CD14-positive monocyte (primary cell): ENCODE measurements around the gene FOXL2. TPM values are rescaled to one million over a fixed set of nuclear protein-coding genes. Genes with fewer than 3 reads are reported as not detected.

Experiments
- DNase-seq, 3 donors: peaks; one replicate each; pipeline ENCODE4 v3.0.0-alpha.2; 2011 to 2022
- H2AFZ ChIP-seq: 2 replicates; pipeline ENCODE4 v1.6.0; 2012; ENCODE audit warnings: mild to moderate bottlenecking, low read depth, low read length, inconsistent platforms; ENCODE audit not compliant: insufficient read depth, poor library complexity, severe bottlenecking
- H3K27ac ChIP-seq, 2 donors: 1 replicate in 1 of 2; 2 replicates in 1 of 2; pipeline ENCODE4 v1.5.1; 2012 to 2013; ENCODE audit warnings: low read length in 2 of 2, control low read depth in 1 of 2, inconsistent platforms in 1 of 2, low read depth in 1 of 2, mild to moderate bottlenecking in 1 of 2
- H3K27me3 ChIP-seq, 2 donors: one replicate each; pipeline versions ENCODE4 v1.6.0 to v1.6.1; 2011 to 2013; ENCODE audit warnings: low read length in 2 of 2; ENCODE audit not compliant: control insufficient read depth in 2 of 2, insufficient read depth in 2 of 2
- H3K36me3 ChIP-seq, 2 donors: replicated peaks in 1 of 2; 1 replicate in 1 of 2; 2 replicates in 1 of 2; pipeline versions ENCODE4 v1.5.1 to v1.6.1; 2012 to 2013; ENCODE audit warnings: low read length in 2 of 2, control low read depth in 1 of 2, inconsistent platforms in 1 of 2, mild to moderate bottlenecking in 1 of 2; ENCODE audit not compliant: insufficient read depth in 2 of 2, control insufficient read depth in 1 of 2
- H3K4me1 ChIP-seq, 2 donors: 1 replicate in 1 of 2; 2 replicates in 1 of 2; pipeline versions ENCODE4 v1.5.1 to v1.6.1; 2012 to 2013; ENCODE audit warnings: low read length in 2 of 2, control low read depth in 1 of 2, inconsistent platforms in 1 of 2, mild to moderate bottlenecking in 1 of 2, moderate library complexity in 1 of 2; ENCODE audit not compliant: insufficient read depth in 2 of 2, control insufficient read depth in 1 of 2
- H3K4me2 ChIP-seq: replicated peaks from 2 replicates; pipeline ENCODE3; 2012; ENCODE audit warnings: low read length, moderate library complexity, mild to moderate bottlenecking; ENCODE audit not compliant: poor library complexity, severe bottlenecking; ENCODE audit errors: extremely low read depth
- H3K4me3 ChIP-seq, 3 experiments: fragments of 200-600 bp in 1 of 3; sonication (generic) in 1 of 3; replicated peaks in 1 of 3; 1 replicate in 2 of 3; 2 replicates in 1 of 3; pipeline ENCODE4 v1.5.1; 2011 to 2013; ENCODE audit warnings: low read length in 3 of 3, mild to moderate bottlenecking in 3 of 3, control low read depth in 2 of 3, low read depth in 2 of 3, inconsistent platforms in 1 of 3, moderate library complexity in 1 of 3
- H3K79me2 ChIP-seq: 2 replicates; pipeline ENCODE4 v1.6.0; 2012; ENCODE audit warnings: mild to moderate bottlenecking, control low read depth, inconsistent platforms, low read length, moderate library complexity; ENCODE audit not compliant: insufficient read depth
- H3K9ac ChIP-seq: 2 replicates; pipeline ENCODE4 v1.6.0; 2017; ENCODE audit warnings: low read length, mild to moderate bottlenecking; ENCODE audit not compliant: insufficient read depth, poor library complexity, severe bottlenecking
- H3K9me3 ChIP-seq, 2 donors: replicated peaks in 1 of 2; 1 replicate in 1 of 2; 2 replicates in 1 of 2; pipeline versions ENCODE4 v1.5.1 to v1.6.1; 2012 to 2013; ENCODE audit warnings: low read length in 2 of 2, control low read depth in 1 of 2; ENCODE audit not compliant: control insufficient read depth in 1 of 2, insufficient read depth in 1 of 2
- H4K20me1 ChIP-seq: 2 replicates; pipeline ENCODE4 v1.6.0; 2012; ENCODE audit warnings: mild to moderate bottlenecking, low read length, control low read depth, moderate library complexity; ENCODE audit not compliant: insufficient read depth
- H3K27ac Mint-ChIP-seq, 7 donors: one replicate each; pipeline ENCODE4 v1.8.0; 2020; ENCODE audit warnings: mild to moderate bottlenecking in 7 of 7, mixed read lengths in 7 of 7, moderate library complexity in 6 of 7, inconsistent platforms in 2 of 7
- H3K27me3 Mint-ChIP-seq, 3 donors: one replicate each; pipeline ENCODE4 v1.8.0; 2021 to 2022; ENCODE audit warnings: low read depth in 3 of 3, mild to moderate bottlenecking in 3 of 3, mixed read lengths in 3 of 3, moderate library complexity in 3 of 3, inconsistent platforms in 1 of 3
- H3K36me3 Mint-ChIP-seq, 2 donors: one replicate each; pipeline ENCODE4 v1.8.0; 2020; ENCODE audit warnings: mixed read lengths in 2 of 2, inconsistent platforms in 1 of 2, mild to moderate bottlenecking in 1 of 2
- H3K4me1 Mint-ChIP-seq: one replicate; pipeline ENCODE4 v1.8.0; 2020; ENCODE audit warnings: mild to moderate bottlenecking, mixed read lengths
- H3K4me3 Mint-ChIP-seq, 2 donors: one replicate each; pipeline ENCODE4 v1.8.0; 2020; ENCODE audit warnings: mild to moderate bottlenecking in 2 of 2, mixed read lengths in 2 of 2, moderate library complexity in 1 of 2
- H3K9me3 Mint-ChIP-seq, 7 donors: one replicate each; pipeline ENCODE4 v1.8.0; 2020 to 2022; ENCODE audit warnings: mixed read lengths in 7 of 7, mild to moderate bottlenecking in 6 of 7, moderate library complexity in 6 of 7, inconsistent platforms in 2 of 7
- WGBS: methylation state at CpG from one replicate; pipeline ENCODE4 v1.1.5; 2013; ENCODE audit warnings: missing lambda C conversion rate; ENCODE audit not compliant: insufficient coverage; 5-methylcytosine and 5-hydroxymethylcytosine counted together
- intact Hi-C, 2 donors: fragments of 100-400 bp; cut with micrococcal nuclease; formaldehyde crosslinking; loops; one replicate each; pipeline versions ENCODE4 v1.15.0 to v1.15.1; 2023
- polyA minus RNA-seq: library from RNA; depleted of rRNA, polyadenylated mRNA; stranded (reverse); fragments of >200 nt; gene quantifications from 2 replicates; pipeline ENCODE4 v1.2.3, GENCODE V29; 2012
- polyA plus RNA-seq, 3 donors: library from polyadenylated mRNA; depleted of rRNA in 1 of 3; unstranded in 2 of 3; stranded (reverse) in 1 of 3; fragments of 300-500 nt in 2 of 3; fragments of >200 nt in 1 of 3; fragmentation: Illumina TruSeq in 2 of 3; gene quantifications; 1 replicate in 2 of 3; 2 replicates in 1 of 3; pipeline ENCODE4 v1.2.3, GENCODE V29; 2012 to 2021
- total RNA-seq, 12 experiments: library from RNA in 1 of 12; stranded (reverse) in 1 of 12; fragments of 120-200 nt in 1 of 12; gene quantifications; one replicate each; pipeline ENCODE4 v1.2.4 and lab custom pipeline; 2013 to 2026; ENCODE audit warnings: mixed read lengths in 6 of 12, inconsistent platforms in 1 of 12
- TF ChIP-seq, protein P1 (sequence below): fragments of 200-600 bp; IDR thresholded peaks from one replicate; pipeline ENCODE4 v1.8.0; 2022; ENCODE audit warnings: antibody characterized with exemption, mild to moderate bottlenecking

The FOXL2 gene
- total RNA-seq (2013), result not detected
- polyA plus RNA-seq (not detected), polyA minus RNA-seq (0.08 and 0.28 TPM in 2 replicates), total RNA-seq (lab: John Stamatoyannopoulos, UW) (0 to 1.7 (median 0.07) reads per million in 11 experiments)

DNA sequence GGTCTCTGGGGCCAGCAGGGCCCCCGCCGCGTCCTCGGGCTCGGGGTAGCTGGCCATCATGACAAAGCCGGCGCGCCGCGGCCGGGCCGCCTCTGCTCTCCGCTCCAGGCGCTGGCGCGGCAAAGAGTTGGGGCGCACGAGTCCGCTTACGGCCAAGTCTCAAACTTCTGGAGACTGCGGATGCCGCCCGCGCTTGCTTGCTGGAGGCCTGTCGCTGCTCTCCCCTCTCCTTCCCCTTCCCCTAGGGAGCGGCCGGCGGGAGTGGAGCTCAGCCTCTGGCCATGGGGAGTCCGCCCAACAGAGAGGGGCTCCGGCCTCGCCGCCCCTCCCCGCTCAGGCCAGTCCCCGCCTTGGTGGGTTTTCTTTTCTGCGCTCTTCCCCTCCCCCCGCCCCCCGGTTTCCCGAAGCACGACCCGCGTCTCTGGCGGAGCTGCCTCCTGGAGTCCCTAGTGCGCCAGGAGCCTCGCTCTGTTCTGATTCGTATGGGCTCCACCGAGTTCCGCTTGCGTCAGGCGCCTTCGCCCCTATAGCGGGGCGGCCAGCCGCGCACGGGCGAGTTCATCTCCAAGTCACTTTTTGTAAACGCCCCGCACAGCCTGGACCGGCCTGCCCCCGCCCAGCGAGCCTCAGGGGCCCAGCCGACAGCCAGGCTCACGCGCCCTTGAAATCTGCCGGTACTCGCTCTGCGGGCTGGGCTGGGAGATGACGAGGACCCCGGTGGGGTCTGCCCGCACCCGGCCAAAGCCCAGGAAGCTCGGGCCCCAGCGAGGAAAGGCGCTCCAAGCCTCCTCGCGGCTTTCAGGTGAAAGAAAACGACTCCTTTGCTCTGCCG, at the start of gene FOXL2, which contains the start of gene FOXL2NB:
TSS of gene FOXL2 (minus strand) at position 475 of the 832 bp plus-strand sequence. CDS start at position 60, 415 bp downstream.
TSS of gene FOXL2NB (plus strand) at position 555 of the 832 bp plus-strand sequence. CDS start at position 703, 148 bp downstream.
- Histone ChIP-seq H4K20me1 (no peaks in the 10 kb centered on the region), H3K4me1 (peaks cover 39 to 50% of the 10 kb centered on the region in 2 donors), H3K27ac (no peak within 1 kb of the TSS), H3K79me2 (no peaks in the 10 kb centered on the region), H2AFZ (peak within 1 kb of the TSS; percentile 53), H3K36me3 (no peaks in the 10 kb centered on the region), H3K4me3 (peak within 1 kb of the TSS; percentile 1 to 67 (median 22)), H3K9me3 (peaks cover 5 to 56% of the 10 kb centered on the region in 2 donors), H3K9ac (peak within 1 kb of the TSS; percentile 27), H3K27me3 (peaks cover 91 to 94% of the 10 kb centered on the region in 2 donors), H3K4me2 (peak within 1 kb of the TSS; percentile 76)
- peaks cover 9 to 35% of the 10 kb centered on the region in 2 donors for H3K36me3 Mint-ChIP-seq
- peaks cover 0 to 39% (median 36%) of the 10 kb centered on the region in 7 donors for H3K9me3 Mint-ChIP-seq
- peak; percentile 50 to 59 (median 51) for DNase-seq
- under 1% methylated on average over 75 of the region's 78 CpGs for WGBS
- peaks cover 92 to 99% (median 94%) of the 10 kb centered on the region in 3 donors for H3K27me3 Mint-ChIP-seq
- H3K27ac Mint-ChIP-seq, result peak within 1 kb of the TSS in 1 of 7 donors; percentile 45
- H3K4me1 Mint-ChIP-seq, result peaks cover 53% of the 10 kb centered on the region
- TF ChIP-seq, protein P1, sequence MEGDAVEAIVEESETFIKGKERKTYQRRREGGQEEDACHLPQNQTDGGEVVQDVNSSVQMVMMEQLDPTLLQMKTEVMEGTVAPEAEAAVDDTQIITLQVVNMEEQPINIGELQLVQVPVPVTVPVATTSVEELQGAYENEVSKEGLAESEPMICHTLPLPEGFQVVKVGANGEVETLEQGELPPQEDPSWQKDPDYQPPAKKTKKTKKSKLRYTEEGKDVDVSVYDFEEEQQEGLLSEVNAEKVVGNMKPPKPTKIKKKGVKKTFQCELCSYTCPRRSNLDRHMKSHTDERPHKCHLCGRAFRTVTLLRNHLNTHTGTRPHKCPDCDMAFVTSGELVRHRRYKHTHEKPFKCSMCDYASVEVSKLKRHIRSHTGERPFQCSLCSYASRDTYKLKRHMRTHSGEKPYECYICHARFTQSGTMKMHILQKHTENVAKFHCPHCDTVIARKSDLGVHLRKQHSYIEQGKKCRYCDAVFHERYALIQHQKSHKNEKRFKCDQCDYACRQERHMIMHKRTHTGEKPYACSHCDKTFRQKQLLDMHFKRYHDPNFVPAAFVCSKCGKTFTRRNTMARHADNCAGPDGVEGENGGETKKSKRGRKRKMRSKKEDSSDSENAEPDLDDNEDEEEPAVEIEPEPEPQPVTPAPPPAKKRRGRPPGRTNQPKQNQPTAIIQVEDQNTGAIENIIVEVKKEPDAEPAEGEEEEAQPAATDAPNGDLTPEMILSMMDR, result no peak
- intact Hi-C loops, result no loop called here
- peak within 1 kb of the TSS; percentile 74 to 87 for H3K4me3 Mint-ChIP-seq

DNA sequence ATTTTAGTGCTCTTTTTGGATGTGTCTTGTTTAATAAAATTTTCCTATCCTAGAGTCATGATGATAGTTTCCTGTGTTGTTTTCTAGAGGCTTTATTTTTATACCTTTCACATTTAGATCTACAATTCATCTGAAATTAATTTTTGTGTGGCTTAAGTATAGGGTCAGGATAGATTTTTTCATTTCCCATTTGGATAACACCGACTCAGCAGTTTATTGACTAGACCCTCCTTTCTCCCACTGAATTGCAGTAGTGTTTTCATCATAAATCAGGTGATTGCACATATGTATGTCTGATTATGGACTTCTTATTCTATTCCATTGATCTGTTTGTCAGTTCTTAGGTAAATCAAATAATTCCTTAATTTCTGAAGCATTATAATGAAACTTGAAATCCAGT, 48.8 kb upstream of the FOXL2 start:
- no CpG with 5 or more reads among the region's 1 CpG for WGBS
- Histone ChIP-seq H2AFZ (no peak overlapping the region), H3K79me2 (no peaks in the 10 kb centered on the region), H3K27ac (no peak overlapping the region), H3K27me3 (no peaks in the 10 kb centered on the region), H3K4me2 (no peak overlapping the region), H3K36me3 (no peaks in the 10 kb centered on the region), H4K20me1 (no peaks in the 10 kb centered on the region), H3K9ac (no peak overlapping the region), H3K4me3 (no peak overlapping the region), H3K9me3 (no peaks in the 10 kb centered on the region), H3K4me1 (no peaks in the 10 kb centered on the region)
- DNase-seq, result no peak
- intact Hi-C loops, result no loop called here
- TF ChIP-seq, protein P1, result no peak
- Mint-ChIP-seq H3K4me1 (no peaks in the 10 kb centered on the region), H3K4me3 (no peak overlapping the region), H3K9me3 (peaks cover 0 to 4% (median 1%) of the 10 kb centered on the region in 7 donors), H3K27me3 (peaks cover 3 to 4% (median 4%) of the 10 kb centered on the region in 3 donors), H3K27ac (no peak overlapping the region), H3K36me3 (no peaks in the 10 kb centered on the region)
